K562 (cell line): ENCODE measurements around the gene MT1HL1.

Experiments
- BACH1 ChIP-seq: fragments of 200-800 bp; sonication (Bioruptor generic); IDR thresholded peaks from 2 replicates; pipeline ENCODE4 v1.6.1; 2016; ENCODE audit warnings: missing genetic modification characterization, missing compliant biosample characterization
- CHD1 ChIP-seq: fragments of 200-600 bp; sonication (generic); IDR thresholded peaks from one replicate; pipeline ENCODE4 v1.6.1; 2012; ENCODE audit warnings: mild to moderate bottlenecking, moderate library complexity, low read length, inconsistent platforms
- CREB1 ChIP-seq, 2 experiments: sonication (generic) in 1 of 2; formaldehyde crosslinking in 1 of 2; IDR thresholded peaks; 2 replicates each; pipeline versions ENCODE4 v1.6.1 to v1.8.0; 2012 to 2022; ENCODE audit warnings: inconsistent platforms in 1 of 2, mild to moderate bottlenecking in 1 of 2, missing genetic modification reagents in 1 of 2, moderate library complexity in 1 of 2
- CTCF ChIP-seq, 3 experiments: IDR thresholded peaks in 2 of 3; conservative IDR thresholded peaks in 1 of 3; 2 replicates each; pipeline ENCODE4 v1.5.1; 2011 to 2012; ENCODE audit warnings: low read length in 3 of 3, mild to moderate bottlenecking in 3 of 3, control low read depth in 2 of 3, improper control_type of control experiment in 1 of 3, inconsistent platforms in 1 of 3, low read depth in 1 of 3, mixed read lengths in 1 of 3, moderate library complexity in 1 of 3; ENCODE audit not compliant: insufficient read depth in 2 of 3
- FOXK2 ChIP-seq, 2 experiments: fragments of 450-650 bp; IDR thresholded peaks in 1 of 2; conservative IDR thresholded peaks in 1 of 2; 2 replicates each; pipeline ENCODE4 v1.6.1; 2016; ENCODE audit warnings: low read depth in 2 of 2, mild to moderate bottlenecking in 1 of 2
- GATAD2A ChIP-seq: fragments of 450-650 bp; IDR thresholded peaks from 2 replicates; pipeline ENCODE4 v1.6.1; 2017
- HSF4 ChIP-seq: fragments of 250-450 bp; sonication (Bioruptor Pico); IDR thresholded peaks from 2 replicates; pipeline ENCODE4 v2.1.2; 2022; ENCODE audit warnings: mild to moderate bottlenecking, moderate library complexity, borderline replicate concordance
- ILK ChIP-seq: fragments of 450-650 bp; IDR thresholded peaks from 2 replicates; pipeline ENCODE4 v1.6.1; 2016; ENCODE audit warnings: missing genetic modification characterization, low read depth, mild to moderate bottlenecking, missing compliant biosample characterization, moderate library complexity, borderline replicate concordance
- JUND ChIP-seq, 2 experiments: IDR thresholded peaks; 2 replicates in 1 of 2; 3 replicates in 1 of 2; pipeline ENCODE4 v1.6.1; 2011; ENCODE audit warnings: borderline replicate concordance in 2 of 2, low read depth in 2 of 2, low read length in 2 of 2, improper control_type of control experiment in 1 of 2, missing biosample characterization in 1 of 2, missing genetic modification characterization in 1 of 2, missing genetic modification reagents in 1 of 2
- PKNOX1 ChIP-seq: fragments of 450-650 bp; IDR thresholded peaks from 2 replicates; pipeline ENCODE4 v1.6.1; 2016
- POLR2AphosphoS5 ChIP-seq: IDR thresholded peaks from 2 replicates; pipeline ENCODE4 v1.6.1; 2011; ENCODE audit warnings: mild to moderate bottlenecking, low read depth, low read length, moderate library complexity; ENCODE audit not compliant: control insufficient read depth, insufficient read depth
- TAL1 ChIP-seq: fragments of 450-650 bp; IDR thresholded peaks from 2 replicates; pipeline ENCODE4 v1.6.1; 2016; ENCODE audit warnings: mild to moderate bottlenecking
- ZBTB7A ChIP-seq: IDR thresholded peaks from 2 replicates; pipeline ENCODE4 v1.6.1; 2011; ENCODE audit warnings: low read depth, mild to moderate bottlenecking, low read length, moderate library complexity, borderline replicate concordance; ENCODE audit not compliant: control insufficient read depth
- ZNF780A ChIP-seq: fragments of 250-450 bp; sonication (Bioruptor Pico); IDR thresholded peaks from 2 replicates; pipeline ENCODE4 v1.5.0; 2021; ENCODE audit warnings: mild to moderate bottlenecking

- TF ChIP-seq CTCF (IDR thresholded peaks at IDR 0.05 in 2 of 3, conservative IDR thresholded peaks at IDR 0.05 in 1 of 3; ENCODE audit: insufficient read depth in 2 of 3, low read depth in 1 of 3, low read length in 3 of 3) (no peak), POLR2AphosphoS5 (no peak), JUND (IDR thresholded peaks at IDR 0.05; ENCODE audit: borderline replicate concordance, low read depth, low read length) (no peak), JUND (tag; IDR thresholded peaks at IDR 0.05; ENCODE audit: borderline replicate concordance, low read depth, low read length) (no peak), HSF4 (CRISPR knock-in tag) (no peak), CREB1 (IDR thresholded peaks at IDR 0.05) (no peak), CREB1 (CRISPR knock-in tag; IDR thresholded peaks at IDR 0.05) (no peak), CHD1 (no peak), TAL1 (no peak), FOXK2 (conservative IDR thresholded peaks at IDR 0.05 in 1 of 2, IDR thresholded peaks at IDR 0.05 in 1 of 2; ENCODE audit: low read depth in 2 of 2) (no peak), GATAD2A (no peak), PKNOX1 (no peak), ILK (tag) (no peak), ZBTB7A (no peak), ZNF780A (CRISPR knock-in tag) (no peak), BACH1 (no peak)
Observed at GRCh38 chr1:236992449-236992848, 11.8 kb downstream of the MT1HL1 start.
